ENCODE results near the gene WASF2.

DNA sequence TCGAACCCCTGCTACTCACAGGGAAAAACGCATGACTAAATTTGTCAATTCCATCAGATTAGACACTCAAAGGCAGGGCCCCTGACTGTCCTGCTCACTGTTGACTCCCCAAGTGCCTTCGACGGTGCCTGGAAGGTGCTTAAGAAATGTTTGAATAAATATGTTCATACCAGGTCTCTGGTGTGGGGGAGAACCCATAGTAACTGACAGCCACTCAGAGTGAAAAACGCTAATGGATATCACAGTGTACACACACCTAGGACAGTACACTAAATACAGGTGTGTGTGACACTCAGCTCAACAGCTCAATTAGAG, 39.7 kb upstream of the WASF2 start:
- TF ChIP-seq, protein P1, sequence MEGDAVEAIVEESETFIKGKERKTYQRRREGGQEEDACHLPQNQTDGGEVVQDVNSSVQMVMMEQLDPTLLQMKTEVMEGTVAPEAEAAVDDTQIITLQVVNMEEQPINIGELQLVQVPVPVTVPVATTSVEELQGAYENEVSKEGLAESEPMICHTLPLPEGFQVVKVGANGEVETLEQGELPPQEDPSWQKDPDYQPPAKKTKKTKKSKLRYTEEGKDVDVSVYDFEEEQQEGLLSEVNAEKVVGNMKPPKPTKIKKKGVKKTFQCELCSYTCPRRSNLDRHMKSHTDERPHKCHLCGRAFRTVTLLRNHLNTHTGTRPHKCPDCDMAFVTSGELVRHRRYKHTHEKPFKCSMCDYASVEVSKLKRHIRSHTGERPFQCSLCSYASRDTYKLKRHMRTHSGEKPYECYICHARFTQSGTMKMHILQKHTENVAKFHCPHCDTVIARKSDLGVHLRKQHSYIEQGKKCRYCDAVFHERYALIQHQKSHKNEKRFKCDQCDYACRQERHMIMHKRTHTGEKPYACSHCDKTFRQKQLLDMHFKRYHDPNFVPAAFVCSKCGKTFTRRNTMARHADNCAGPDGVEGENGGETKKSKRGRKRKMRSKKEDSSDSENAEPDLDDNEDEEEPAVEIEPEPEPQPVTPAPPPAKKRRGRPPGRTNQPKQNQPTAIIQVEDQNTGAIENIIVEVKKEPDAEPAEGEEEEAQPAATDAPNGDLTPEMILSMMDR (IDR thresholded peaks at IDR 0.05; ENCODE audit: low read length) = no peak
- TF ChIP-seq EZH2 (IDR thresholded peaks at IDR 0.05; ENCODE audit: borderline replicate concordance, low read length) = no peak

Data from OCI-LY1 (cell line).